Measurements from ENCODE around the gene UBE2H.
"Not testable (repeated sequence)": the region's sequence is repeated elsewhere in the genome, so short reads cannot be mapped to it uniquely, and the experiment has no call there.

DNA sequence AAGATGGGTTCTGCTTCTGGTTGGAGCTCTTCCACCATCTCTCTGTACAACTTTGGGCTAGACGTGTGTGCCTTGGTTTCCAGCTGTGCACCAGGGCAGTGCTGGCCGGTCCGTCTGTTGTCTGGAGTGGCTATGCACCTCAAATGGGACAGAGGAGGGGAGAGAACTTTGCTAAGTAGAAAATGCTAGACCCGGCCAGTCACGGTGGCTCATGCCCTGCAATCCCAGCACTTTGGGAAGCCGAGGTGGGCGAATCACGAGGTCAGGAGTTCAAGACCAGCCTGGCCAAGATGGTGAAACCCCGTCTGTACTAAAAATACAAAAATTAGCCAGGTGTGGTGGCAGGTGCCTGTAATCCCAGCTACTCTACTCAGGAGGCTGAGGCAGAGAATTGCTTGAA is 158.3 kb downstream of the UBE2H start:
- TF ChIP-seq, protein P1, sequence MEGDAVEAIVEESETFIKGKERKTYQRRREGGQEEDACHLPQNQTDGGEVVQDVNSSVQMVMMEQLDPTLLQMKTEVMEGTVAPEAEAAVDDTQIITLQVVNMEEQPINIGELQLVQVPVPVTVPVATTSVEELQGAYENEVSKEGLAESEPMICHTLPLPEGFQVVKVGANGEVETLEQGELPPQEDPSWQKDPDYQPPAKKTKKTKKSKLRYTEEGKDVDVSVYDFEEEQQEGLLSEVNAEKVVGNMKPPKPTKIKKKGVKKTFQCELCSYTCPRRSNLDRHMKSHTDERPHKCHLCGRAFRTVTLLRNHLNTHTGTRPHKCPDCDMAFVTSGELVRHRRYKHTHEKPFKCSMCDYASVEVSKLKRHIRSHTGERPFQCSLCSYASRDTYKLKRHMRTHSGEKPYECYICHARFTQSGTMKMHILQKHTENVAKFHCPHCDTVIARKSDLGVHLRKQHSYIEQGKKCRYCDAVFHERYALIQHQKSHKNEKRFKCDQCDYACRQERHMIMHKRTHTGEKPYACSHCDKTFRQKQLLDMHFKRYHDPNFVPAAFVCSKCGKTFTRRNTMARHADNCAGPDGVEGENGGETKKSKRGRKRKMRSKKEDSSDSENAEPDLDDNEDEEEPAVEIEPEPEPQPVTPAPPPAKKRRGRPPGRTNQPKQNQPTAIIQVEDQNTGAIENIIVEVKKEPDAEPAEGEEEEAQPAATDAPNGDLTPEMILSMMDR (IDR thresholded peaks at IDR 0.05; ENCODE audit: insufficient read depth, low read depth, low read length): not testable (repeated sequence)
- not testable (repeated sequence) for TF ChIP-seq EZH2 (IDR thresholded peaks at IDR 0.05; ENCODE audit: insufficient read depth, low read length)
